ENCODE measurements around the gene DCAF16.

The DCAF16 gene

DNA sequence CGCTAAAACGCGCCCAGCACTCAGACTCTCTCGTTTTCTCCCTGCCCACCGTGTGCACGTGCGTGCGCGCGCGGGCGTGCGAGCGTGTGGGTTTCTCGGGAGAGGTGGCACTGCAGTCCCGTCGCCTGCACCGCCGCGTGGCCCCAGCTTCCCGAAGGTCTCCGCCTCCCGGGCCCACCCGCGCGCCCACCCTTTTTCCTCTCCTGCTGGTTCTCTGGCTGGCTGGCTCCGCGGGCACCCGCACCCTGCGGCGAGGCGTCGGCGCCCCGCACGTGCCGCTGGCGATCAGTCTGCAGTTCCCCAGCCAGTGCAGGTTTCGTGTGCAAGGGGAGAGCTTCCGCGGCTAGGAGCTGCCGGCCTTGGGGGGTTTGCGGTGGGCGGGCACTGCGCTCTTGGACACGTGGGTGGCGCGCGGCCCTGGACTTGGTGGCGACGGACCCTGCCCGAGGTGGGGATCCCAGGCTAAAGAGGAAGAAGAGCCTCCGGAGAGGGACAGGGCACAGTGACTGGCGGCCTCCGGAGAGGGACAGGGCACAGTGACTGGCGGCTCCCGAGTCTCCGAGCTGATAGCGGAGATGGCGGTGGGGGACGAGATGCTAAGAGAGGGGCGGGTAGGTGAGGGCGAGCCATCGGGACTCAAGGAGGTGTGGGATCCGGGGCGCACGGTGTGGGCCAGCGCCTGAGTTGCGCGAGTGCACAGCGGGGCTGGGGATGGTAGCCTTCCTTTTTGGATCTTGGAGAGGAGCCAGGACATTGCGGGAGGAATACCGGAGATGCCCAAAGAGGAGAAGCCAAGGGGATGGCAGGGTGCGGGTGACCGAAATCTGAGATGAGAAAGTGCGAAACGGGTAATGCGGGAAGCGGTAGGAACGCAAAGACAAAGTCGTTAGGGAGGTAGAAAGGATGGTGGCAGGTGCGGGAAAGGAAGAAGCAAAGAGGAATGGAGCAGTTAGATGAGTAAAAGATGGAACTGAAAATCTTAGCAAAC, 29.0 kb downstream of the DCAF16 start, which contains the start of gene FAM184B:
Gene FAM184B (minus strand): TSS at position 322 of the 988 bp plus-strand sequence. CDS start 322 bp downstream, outside the sequence.
- no peak for DNase-seq

DNA sequence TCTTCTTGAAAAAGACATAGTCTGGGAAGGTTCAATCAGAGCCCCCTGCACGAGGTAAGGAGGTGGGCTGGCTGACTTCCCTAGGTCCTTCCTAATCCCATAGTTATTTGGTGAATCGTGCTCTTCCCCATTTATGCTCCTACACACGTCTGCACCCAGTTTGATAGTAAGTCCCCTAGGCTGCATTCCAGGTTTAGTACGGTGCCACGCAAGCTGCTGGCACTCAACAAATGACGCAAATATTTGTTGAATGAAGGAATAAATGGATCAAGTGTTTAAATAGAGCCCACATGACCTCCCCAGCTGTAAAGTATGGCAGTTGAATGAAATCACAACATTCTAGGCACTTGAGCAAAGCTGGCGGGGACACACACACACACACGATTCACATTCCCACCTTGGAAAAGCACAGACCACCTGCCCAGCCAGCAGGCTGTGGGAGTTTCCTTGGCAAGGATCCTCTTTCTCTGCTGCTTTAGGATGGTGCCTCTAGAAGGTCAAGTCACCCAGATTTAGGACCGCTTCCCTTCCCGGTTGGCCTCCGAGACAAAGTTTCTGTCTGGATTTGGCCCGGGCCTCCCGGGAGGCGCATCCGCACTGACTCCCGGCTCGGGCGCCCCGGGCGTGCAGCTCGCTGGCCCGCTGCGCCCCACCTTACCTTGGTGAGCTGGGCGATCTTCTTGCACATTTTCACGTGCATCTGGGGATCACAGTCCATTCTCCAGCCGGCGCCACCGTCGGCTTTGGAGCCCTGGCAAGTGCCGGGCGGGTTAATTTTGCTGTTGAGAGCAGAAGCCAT, 29.9 kb downstream of the DCAF16 start:
- DNase-seq = peak; percentile 20

DNA sequence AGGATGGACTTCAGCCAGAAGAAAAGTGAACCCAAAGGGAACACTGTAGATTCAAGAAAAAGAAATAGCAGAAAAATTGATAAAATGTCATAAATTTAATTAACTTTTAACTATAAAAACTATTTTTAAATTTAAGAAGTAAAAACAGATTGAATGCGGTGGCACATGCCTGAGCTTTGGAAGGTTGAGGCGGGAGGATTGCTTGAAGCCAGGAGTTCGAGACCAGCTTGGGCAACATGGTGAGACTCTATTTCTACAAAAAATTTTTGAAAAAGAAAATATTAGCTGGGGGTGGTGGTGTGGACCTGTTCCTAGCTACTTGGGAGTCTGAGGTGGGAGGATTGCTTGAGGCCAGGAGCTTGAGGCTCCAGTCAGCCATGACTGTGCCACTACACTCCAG, 32.1 kb downstream of the DCAF16 start:
- no peak for DNase-seq

DNA sequence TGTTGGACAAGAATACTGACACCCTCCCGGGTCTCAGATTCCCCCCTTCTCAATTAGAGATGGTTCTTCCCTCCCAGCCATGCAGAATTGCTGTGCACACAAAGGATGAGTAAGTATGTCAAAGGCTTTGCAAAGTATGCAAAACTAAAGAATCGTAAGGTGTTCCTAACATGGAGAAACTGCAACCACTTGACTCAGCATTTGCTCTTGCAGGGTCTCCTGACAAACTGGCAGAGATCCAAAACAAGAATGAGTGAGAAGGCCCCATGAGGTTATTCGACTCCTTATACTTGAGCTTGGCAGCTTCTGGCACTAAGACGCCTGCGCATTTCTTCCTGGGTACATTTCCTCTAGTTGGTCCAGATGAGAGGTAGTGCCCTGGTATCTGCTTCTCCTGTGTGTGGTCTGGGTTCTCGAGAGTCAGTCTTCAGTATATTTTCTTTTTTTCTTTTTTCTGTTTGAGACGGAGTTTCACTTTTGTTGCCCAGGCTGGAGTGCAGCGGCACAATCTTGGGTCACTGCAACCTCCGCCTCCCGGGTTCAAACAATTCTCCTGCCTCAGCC, 37.3 kb downstream of the DCAF16 start:
- no peak for DNase-seq

- no peak for DNase-seq
Observed at GRCh38 chr4:17771284-17771908, 39.2 kb downstream of the DCAF16 start.

- DNase-seq = peak; percentile 83
Observed at GRCh38 chr4:17770845-17771244, 39.7 kb downstream of the DCAF16 start.

DNA sequence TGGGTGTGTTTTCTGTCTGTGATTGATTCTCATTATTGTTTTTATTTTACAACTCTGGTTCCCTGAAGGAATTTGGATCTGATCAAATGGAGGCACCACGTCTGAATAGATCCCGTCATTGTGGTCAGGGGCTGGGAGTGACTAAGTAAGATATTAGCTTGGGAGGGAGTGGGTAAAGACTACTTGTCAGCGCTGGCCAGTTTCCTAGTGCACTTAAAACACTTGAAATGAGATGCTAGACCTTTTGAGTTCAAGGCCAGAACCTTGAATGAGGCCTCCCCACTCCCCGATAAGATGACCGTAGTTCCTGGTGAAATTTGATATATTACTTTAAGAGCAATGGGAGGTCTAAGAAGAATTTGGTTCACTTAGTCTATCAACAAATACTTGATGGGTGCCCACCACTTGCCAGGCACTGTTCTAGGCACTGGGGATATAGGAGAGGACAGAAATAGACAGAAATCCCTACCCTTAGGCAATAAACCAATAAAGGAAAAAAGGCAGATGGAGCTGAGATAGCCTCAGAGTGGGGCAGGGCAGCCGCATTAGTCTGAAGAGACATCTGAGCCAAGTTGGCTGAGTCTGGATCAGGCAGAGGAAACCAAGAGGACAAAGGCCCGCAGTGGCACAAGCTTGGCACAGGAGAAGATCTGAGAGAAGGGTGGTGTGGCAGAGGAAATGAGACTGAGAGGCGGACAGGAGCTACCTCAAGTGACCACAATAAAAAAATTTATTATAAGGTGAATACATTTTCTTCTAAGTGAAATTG, 41.0 kb downstream of the DCAF16 start:
- no peak for DNase-seq

- DNase-seq = no peak
Observed at GRCh38 chr4:17766826-17767458, 43.6 kb downstream of the DCAF16 start.

DNA sequence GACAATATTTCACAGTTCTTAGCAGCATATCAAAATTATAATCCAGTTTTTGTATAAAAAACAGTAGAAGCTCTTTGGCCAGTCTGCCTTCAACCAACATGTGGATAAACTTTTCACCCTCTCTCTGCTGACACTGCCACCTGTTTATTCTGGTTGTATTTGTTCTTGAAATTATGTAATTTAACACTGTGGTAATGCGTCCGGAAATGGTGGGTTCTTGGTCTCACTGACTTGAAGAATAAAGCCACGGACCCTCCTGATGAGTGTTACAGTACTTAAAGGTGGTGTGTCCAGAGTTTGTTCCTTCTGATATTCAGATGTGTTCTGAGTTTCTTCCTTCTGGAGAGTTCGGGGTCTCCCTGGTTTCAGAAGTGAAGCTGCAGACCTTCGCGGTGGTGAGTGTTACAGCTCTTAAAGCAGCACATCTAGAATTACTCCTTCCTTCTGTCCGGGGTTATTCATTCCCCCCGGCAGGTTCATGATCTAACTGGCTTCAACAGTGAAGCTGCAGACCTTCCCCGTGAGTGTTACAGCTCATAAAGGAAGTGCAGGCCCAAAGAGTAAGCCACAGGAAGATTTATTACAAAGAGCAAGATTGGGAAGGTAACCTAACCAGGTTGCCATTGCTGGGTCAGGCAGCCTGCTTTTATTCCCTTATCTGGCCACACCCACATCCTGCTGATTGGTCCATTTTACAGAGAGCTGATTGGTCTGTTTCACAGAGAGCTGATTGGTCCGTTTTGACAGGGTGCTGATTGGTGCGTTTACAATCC, 44.9 kb downstream of the DCAF16 start:
- no peak for DNase-seq

- no peak for DNase-seq
Observed at GRCh38 chr4:17763931-17764330, 46.6 kb downstream of the DCAF16 start.

DNA sequence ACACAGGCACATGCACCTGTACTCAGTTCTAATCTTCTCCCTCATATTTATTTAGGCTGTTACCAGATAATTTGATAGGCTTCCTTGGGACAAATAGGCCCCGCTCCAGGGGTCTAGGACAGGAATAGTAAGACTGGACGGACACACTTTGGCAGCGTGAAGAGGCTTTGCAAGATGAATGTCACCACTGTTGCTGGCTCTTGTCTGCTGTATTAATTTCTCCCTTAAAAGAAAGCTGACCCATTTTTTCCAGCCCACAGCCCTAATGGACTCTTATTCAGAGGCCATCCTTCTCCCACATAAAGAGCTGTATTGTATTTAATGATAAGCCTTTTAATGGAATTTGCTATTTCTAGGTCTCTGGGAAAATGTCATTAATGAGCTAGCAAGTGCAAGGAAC, 47.1 kb downstream of the DCAF16 start:
- DNase-seq = no peak

DNA sequence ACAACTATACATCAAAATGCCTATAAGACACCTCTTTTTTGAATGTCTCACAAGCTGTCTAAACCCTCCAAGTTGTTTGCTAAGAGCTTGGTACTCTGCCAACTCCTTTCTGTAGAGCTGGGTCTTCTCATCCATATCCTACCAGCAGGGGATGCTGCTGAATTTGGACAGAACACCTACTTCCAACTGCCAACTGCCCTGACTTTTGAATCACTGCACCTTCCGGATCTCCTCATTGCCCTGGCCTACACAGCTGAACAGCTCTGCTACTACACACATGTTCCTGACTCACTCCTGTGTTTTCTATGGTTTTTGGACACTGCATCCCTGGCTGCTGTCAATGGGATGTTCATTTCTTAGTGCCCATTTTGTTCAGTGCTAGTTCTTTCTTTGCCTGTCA, 47.8 kb downstream of the DCAF16 start:
- peak; percentile 40 for DNase-seq

DNA sequence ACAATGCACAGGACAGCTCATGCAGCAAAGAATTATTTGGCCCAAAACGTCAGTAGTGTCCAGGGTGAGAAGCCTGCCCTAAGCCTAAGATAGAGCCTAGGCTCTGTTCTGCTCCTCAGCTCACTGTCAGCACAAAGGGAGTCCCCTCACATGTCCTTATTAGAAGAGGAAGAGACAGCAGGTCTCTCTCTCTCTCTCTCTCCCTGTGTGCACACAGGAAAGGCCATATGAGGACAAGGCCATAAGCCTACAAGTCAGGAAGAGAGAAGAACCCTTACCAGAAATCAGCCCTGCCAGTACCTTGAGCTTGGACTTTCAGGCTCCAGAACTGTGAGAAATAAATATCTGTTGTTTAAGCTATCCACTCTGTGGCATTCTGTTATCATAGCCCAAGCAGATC, 49.5 kb downstream of the DCAF16 start:
- DNase-seq = no peak

- no peak for DNase-seq
Observed at GRCh38 chr4:17760626-17761025, 49.9 kb downstream of the DCAF16 start.

- DNase-seq = no peak
Observed at GRCh38 chr4:17758485-17758884, 52.1 kb downstream of the DCAF16 start.

- DNase-seq = no peak
Observed at GRCh38 chr4:17757621-17758020, 52.9 kb downstream of the DCAF16 start.

DNA sequence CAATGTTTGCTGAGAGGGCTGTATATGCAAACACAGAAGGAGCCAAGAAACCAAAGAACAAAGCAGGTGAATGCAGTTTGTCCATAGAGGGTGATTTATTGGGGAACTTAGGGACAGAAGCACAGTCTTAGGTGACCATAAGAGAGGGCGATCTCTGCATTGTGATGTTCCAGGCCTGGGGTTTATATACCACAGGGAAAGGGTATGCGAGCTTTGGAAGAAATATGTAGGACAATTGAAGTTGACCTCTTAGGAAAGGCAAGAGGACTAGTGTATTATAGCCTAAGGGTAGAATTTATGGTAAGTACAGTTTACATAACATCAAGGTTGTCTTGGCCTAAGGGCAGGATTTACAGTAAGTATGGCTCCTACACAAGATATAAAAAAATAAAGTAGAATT, 56.9 kb downstream of the DCAF16 start:
- no peak for DNase-seq
